Epithelial cell of esophagus (primary cell): Measurements from ENCODE around the gene MT1M.
A peak's percentile ranks its signal among the peaks of the same experiment; 100 is the strongest.

Experiments
- DNase-seq: peaks from one replicate; pipeline ENCODE4 v3.0.0; 2010; ENCODE audit warnings: low read depth
- H3K4me3 ChIP-seq: 2 replicates; pipeline ENCODE4 v1.5.1; 2011; ENCODE audit warnings: mild to moderate bottlenecking, low read length, control low read depth
- CTCF ChIP-seq: IDR thresholded peaks from 2 replicates; pipeline ENCODE4 v1.5.1; 2011; ENCODE audit warnings: low read depth, mild to moderate bottlenecking, low read length, control low read depth, inconsistent platforms; ENCODE audit not compliant: insufficient read depth; ENCODE audit errors: missing control alignments

Gene MT1M

GRCh38 chr16:56604966-56605365 is 27.5 kb upstream of the MT1M start:
- no peak overlapping the region for H3K4me3 ChIP-seq
- no peak for TF ChIP-seq CTCF
- DNase-seq, result no peak

- TF ChIP-seq CTCF, result no peak
- H3K4me3 ChIP-seq, result no peak overlapping the region
- no peak for DNase-seq
These were observed 27.0 kb upstream of the MT1M start for GRCh38 chr16:56605475-56605874.

GRCh38 chr16:56606071-56606475 is 26.4 kb upstream of the MT1M start:
- DNase-seq, result peak; percentile 80
- no peak overlapping the region for H3K4me3 ChIP-seq
- no peak for TF ChIP-seq CTCF

- no peak for TF ChIP-seq CTCF
- H3K4me3 ChIP-seq, result peak overlapping the region; percentile 14
- DNase-seq, result peak; percentile 74
These were observed 25.9 kb upstream of the MT1M start for GRCh38 chr16:56606476-56607108.

- no peak for TF ChIP-seq CTCF
- peak; percentile 99 for DNase-seq
- H3K4me3 ChIP-seq, result peak overlapping the region; percentile 14
These were observed 25.3 kb upstream of the MT1M start for GRCh38 chr16:56607109-56607618.

GRCh38 chr16:56607675-56608042 is 24.8 kb upstream of the MT1M start:
- H3K4me3 ChIP-seq, result peak overlapping the region; percentile 29
- no peak for DNase-seq
- TF ChIP-seq CTCF, result no peak
